ENCODE measurements around the gene AGAP1. TPM values are rescaled to one million over a fixed set of nuclear protein-coding genes. Genes with fewer than 3 reads are reported as not detected.

The AGAP1 gene
- total and polyA plus RNA-seq, 2 donors (not counting 3 experiments of a cell fraction or from before 2014, with no cell fraction given) = 10.2 to 20.9 TPM

- ChIA-PET CTCF (interaction anchor here (1.3 kb wide), 1 partner anchor 27 kb away, joined by 3 read pairs; no protein-coding TSS in a partner anchor), POLR2A (no interaction called here)
- dilution Hi-C loops (cut with MboI; ENCODE audit: extremely low pct_ligation_motif_present, low sequenced_read_pairs) (no loop called here), intact Hi-C loops (cut with micrococcal nuclease) (no loop called here)
- no TSS peak for BruUV-seq (replicated peaks)
- Histone ChIP-seq H3K9me3 (replicated peaks; ENCODE audit: control insufficient read depth, insufficient read depth, low read length) (no peaks in the 10 kb centered on the region), H3K4me3 (replicated peaks in 1 of 3; ENCODE audit: insufficient read depth in 1 of 3, low read depth in 1 of 3, low read length in 3 of 3) (no peak overlapping the region), H3K79me2 (ENCODE audit: control insufficient read depth, insufficient read depth, low read length) (no peaks in the 10 kb centered on the region), H3K27ac (ENCODE audit: insufficient read depth, low read depth, low read length) (no peak overlapping the region), H3K4me1 (ENCODE audit: control insufficient read depth, extremely low read depth, insufficient read depth, low read length) (no peaks in the 10 kb centered on the region), H4K20me1 (replicated peaks; ENCODE audit: control insufficient read depth, extremely low read depth, insufficient read depth, low read length) (no peaks in the 10 kb centered on the region), H3K4me2 (ENCODE audit: insufficient read depth, low read length) (no peak overlapping the region), H2AFZ (ENCODE audit: low read depth, low read length) (no peak overlapping the region), H3K9me1 (replicated peaks; ENCODE audit: control insufficient read depth, extremely low read depth, insufficient read depth, low read length) (no peaks in the 10 kb centered on the region), H3K36me3 (ENCODE audit: control insufficient read depth in 2 of 2, extremely low read depth in 1 of 2, insufficient read depth in 2 of 2, low read length in 2 of 2) (no peaks in the 10 kb centered on the region), H3K27me3 (ENCODE audit: control insufficient read depth in 2 of 2, insufficient read depth in 2 of 2, low read length in 2 of 2) (no peaks in the 10 kb centered on the region), H3K9ac (replicated peaks; ENCODE audit: extremely low read depth, insufficient read depth, low read length) (no peak overlapping the region)
- no peak for TF ChIP-seq CTCF (IDR thresholded peaks at IDR 0.05; ENCODE audit: extremely low read depth in 1 of 2, insufficient read depth in 1 of 2, low read depth in 1 of 2, low read length in 2 of 2)
- no peak for TF ChIP-seq FOS (IDR thresholded peaks at IDR 0.05; ENCODE audit: borderline replicate concordance, insufficient read depth, low read length)
- TF ChIP-seq, protein P1, sequence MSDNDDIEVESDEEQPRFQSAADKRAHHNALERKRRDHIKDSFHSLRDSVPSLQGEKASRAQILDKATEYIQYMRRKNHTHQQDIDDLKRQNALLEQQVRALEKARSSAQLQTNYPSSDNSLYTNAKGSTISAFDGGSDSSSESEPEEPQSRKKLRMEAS (IDR thresholded peaks at IDR 0.05; ENCODE audit: insufficient read depth, insufficient read length) = no peak
- no peak for TF ChIP-seq EZH2 (IDR thresholded peaks at IDR 0.05; ENCODE audit: borderline replicate concordance, low read depth, low read length, severe bottlenecking)
- TF ChIP-seq POLR2AphosphoS5 (IDR thresholded peaks at IDR 0.05; ENCODE audit: insufficient read depth, low read depth, low read length) = no peak
- no peak for TF ChIP-seq GATA2 (IDR thresholded peaks at IDR 0.05; ENCODE audit: insufficient read depth, insufficient read length, low read depth, low read length)
- TF ChIP-seq POLR2A (IDR thresholded peaks at IDR 0.05; ENCODE audit: low read depth, low read length) = no peak
- no peak for TF ChIP-seq MYC (IDR thresholded peaks at IDR 0.05; ENCODE audit: low read depth, low read length)
- no peak for TF ChIP-seq JUN (IDR thresholded peaks at IDR 0.05; ENCODE audit: borderline replicate concordance, insufficient read depth, insufficient read length, low read depth)
- FAIRE-seq (no peak), DNase-seq (ENCODE audit: low read depth, low spot score) (no peak)
These were observed 225.5 kb downstream of the AGAP1 start for GRCh38 chr2:235719146-235719942.

Data from endothelial cell of umbilical vein (primary cell).